ENCODE data around the gene STK24.
"Not testable (repeated sequence)": the region's sequence is repeated elsewhere in the genome, so short reads cannot be mapped to it uniquely, and the experiment has no call there.

The STK24 gene

DNA sequence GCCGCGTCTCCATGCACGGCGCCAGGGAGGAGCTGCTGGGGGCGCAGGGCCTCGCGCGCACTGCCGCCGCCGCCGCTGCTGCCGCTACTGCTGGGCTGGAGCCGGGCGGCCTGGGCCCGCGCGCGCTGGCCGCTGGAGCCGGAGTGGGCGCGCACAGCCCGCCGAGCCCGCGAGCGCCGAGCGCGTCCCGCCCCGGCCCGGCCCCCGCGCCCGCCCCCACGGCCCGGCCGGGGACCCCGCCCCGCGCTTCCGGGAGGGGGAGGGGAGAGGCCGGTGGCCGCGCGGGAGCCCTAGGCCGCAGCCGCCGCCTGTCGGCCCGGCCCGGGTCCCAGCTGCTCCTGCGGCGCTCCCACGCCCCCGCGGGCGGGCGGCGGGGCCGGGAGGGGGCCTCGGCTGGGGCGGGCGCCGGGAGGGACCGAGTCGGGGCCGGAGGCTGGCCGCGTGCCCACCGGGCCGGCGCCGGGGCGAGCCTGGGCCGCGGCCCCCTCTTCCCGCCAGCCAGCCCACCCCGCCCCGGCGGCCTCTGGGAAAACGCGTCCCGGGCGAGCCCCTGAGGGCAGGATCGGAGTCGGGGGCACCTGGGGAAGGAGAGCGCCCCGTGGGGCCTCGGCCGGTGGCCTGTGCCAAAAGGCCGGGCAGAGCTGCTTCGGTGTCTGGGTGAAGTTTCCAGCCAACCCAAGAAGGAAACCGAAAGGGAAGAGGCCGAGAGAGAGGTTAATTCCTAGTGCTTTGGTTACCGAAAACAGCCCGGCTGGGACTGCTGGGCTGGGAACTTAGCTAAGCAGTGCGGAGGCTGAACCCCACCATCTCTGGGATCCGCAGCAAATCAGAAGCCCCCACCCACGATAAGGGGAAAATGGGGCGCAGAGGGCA lies at the start of gene STK24:
Gene STK24, minus strand, starts transcription at position 145 of the 873 bp plus-strand sequence. CDS start 321 bp downstream, outside the sequence.
- peak within 1 kb of the TSS; percentile 89 for H3K27ac ChIP-seq
- TF ChIP-seq, protein P1, sequence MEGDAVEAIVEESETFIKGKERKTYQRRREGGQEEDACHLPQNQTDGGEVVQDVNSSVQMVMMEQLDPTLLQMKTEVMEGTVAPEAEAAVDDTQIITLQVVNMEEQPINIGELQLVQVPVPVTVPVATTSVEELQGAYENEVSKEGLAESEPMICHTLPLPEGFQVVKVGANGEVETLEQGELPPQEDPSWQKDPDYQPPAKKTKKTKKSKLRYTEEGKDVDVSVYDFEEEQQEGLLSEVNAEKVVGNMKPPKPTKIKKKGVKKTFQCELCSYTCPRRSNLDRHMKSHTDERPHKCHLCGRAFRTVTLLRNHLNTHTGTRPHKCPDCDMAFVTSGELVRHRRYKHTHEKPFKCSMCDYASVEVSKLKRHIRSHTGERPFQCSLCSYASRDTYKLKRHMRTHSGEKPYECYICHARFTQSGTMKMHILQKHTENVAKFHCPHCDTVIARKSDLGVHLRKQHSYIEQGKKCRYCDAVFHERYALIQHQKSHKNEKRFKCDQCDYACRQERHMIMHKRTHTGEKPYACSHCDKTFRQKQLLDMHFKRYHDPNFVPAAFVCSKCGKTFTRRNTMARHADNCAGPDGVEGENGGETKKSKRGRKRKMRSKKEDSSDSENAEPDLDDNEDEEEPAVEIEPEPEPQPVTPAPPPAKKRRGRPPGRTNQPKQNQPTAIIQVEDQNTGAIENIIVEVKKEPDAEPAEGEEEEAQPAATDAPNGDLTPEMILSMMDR (conservative IDR thresholded peaks at IDR 0.05), result no peak
- TF ChIP-seq ZFX (IDR thresholded peaks at IDR 0.05), result peak; percentile 76

DNA sequence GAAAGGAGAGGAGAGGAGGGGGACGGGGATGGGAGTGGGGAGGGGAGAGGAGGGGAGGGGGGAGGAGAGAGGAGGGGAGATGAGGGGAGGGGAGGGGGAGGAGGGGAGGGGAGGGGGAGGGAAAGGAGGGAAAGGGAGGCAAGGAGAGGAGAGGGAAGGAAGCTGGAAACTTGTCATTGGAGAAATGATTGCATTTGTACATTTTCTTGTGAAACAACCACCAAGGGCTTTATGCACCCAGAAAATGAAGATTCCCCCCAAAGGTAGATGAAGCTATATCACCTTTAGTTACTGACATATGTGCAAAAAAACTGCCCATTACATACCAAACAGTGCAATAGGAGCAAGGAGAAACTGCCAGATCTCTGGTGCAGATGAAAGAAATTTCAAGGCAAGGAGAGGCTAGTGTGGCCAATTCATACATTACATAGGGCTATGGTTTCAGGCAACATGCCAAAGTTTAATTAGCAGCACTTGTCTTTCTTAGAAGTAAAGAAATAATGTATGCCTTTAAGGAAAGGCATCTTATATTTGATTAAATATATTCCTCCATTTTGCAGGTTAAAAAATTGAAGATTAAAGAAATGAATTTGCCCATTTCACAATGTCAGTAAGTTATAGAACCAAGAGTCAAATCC lies 49.5 kb upstream of the STK24 start:
- no peak for TF ChIP-seq ZFX (IDR thresholded peaks at IDR 0.05)
- TF ChIP-seq, protein P1 (conservative IDR thresholded peaks at IDR 0.05), result no peak
- H3K27ac ChIP-seq, result no peak overlapping the region

DNA sequence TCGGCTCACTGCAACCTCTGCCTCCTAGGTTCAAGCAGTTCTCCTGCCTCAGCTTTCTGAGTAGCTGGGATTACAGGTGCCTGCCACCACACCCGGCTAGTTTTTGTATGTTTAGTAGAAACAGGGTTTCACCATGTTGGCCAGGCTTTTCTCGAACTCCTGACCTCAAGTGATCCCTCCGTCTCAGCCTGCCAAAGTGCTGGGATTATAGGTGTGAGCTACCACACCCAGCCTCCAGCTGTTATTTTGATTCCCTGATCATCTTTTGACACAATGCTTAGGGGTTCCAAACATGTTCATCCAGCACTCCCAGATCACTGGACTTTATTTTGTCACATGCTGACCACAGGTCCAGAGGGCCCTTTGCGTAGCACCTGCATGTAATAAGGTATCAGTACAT lies 47.7 kb upstream of the STK24 start:
- not testable (repeated sequence) for H3K27ac ChIP-seq

DNA sequence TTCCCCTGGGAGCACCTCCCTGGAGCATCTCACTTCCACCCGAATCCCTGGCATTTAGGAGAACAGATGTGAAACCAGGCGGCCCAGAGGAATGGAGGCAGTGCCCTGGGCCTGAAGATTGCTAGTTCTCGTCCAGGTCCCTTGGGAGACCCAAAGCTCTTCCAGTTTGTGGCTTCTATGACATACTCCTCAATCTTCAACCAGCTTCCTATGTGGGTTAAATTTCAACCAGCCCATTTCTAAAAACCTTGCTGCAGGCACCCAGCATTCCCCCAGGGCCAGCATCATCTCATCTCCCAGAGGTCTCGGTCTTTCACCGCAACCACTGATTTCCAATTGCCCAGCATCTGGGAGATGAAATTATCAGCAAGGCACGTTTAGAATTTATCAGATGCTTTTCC lies 46.0 kb upstream of the STK24 start:
- TF ChIP-seq ZFX (IDR thresholded peaks at IDR 0.05), result no peak
- TF ChIP-seq, protein P1 (conservative IDR thresholded peaks at IDR 0.05), result no peak
- no peak overlapping the region for H3K27ac ChIP-seq

GRCh38 chr13:98619556-98619955 lies 42.6 kb upstream of the STK24 start:
- H3K27ac ChIP-seq, result no peak overlapping the region
- TF ChIP-seq, protein P1 (conservative IDR thresholded peaks at IDR 0.05), result no peak
- TF ChIP-seq ZFX (IDR thresholded peaks at IDR 0.05), result no peak

DNA sequence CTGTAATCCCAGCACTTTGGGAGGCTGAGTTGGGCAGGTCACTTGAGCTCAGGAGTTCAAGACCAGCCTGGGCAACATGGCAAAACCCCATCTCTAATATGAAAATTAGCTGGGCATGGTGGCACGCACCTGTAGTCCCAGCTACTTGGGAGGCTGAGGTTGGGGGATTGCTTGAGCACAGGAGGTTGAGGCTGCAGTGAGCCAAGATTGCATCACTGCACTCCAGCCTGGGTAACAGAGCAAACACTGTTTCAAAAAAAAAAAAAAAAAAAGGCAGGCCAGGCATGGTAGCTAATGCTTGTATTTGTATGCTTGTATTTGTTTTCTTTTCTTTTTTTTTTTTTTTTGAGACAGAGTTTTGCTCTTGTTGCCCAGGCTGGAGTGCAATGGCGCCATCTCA lies 38.7 kb upstream of the STK24 start:
- H3K27ac ChIP-seq, result not testable (repeated sequence)

GRCh38 chr13:98613591-98613990 lies 36.7 kb upstream of the STK24 start:
- H3K27ac ChIP-seq, result no peak overlapping the region
- TF ChIP-seq, protein P1 (conservative IDR thresholded peaks at IDR 0.05), result no peak
- no peak for TF ChIP-seq ZFX (IDR thresholded peaks at IDR 0.05)

DNA sequence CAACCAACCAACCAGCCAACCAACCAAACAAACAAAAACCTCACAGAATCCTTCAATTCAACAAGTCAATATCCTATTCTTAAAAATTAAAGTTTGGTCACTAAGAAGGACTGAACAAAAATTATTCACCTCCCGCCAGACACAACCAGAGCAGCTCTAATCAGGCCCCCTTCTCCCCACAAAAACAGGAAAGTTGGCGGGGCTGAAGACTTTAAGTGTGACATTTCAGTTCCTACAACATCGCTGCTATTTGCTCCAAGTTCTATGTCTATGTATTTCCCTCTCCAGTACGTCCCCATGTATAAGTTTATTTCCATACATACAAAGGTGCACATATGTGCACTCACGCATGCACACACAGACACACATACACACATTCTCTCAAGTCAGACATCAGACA lies 32.8 kb upstream of the STK24 start:
- H3K27ac ChIP-seq, result no peak overlapping the region
- no peak for TF ChIP-seq ZFX (IDR thresholded peaks at IDR 0.05)
- TF ChIP-seq, protein P1 (conservative IDR thresholded peaks at IDR 0.05), result no peak
